Activated T-helper 2 cell treated with anti-CD3 and anti-CD28 coated beads, Interferon-gamma antibody, Interleukin-2, Interleukin-4, amounts not matched to agents 10 μg/mL and 5 μg/mL and 100 μg/mL, durations not matched to agents 14 hours and 24 hours and 36 hours (primary cell): ENCODE data around the gene RAPGEF5. TPM values are rescaled to one million over a fixed set of nuclear protein-coding genes. Genes with fewer than 3 reads are reported as not detected.
"Not testable (repeated sequence)": the region's sequence is repeated elsewhere in the genome, so short reads cannot be mapped to it uniquely, and the experiment has no call there.

Experiments used
- DNase-seq: peaks from one replicate; pipeline ENCODE4 v3.0.0; 2021; ENCODE audit warnings: low spot score
- H3K27ac Mint-ChIP-seq: one replicate; pipeline ENCODE4 v1.8.0; 2021; ENCODE audit warnings: mixed read lengths
- H3K27me3 Mint-ChIP-seq: one replicate; pipeline ENCODE4 v1.8.0; 2021; ENCODE audit warnings: low read depth, mixed read lengths
- H3K36me3 Mint-ChIP-seq: one replicate; pipeline ENCODE4 v1.8.0; 2021; ENCODE audit warnings: low read depth, mixed read lengths
- H3K4me1 Mint-ChIP-seq: one replicate; pipeline ENCODE4 v1.8.0; 2021; ENCODE audit warnings: low read depth, mixed read lengths
- H3K4me3 Mint-ChIP-seq: one replicate; pipeline ENCODE4 v1.8.0; 2021; ENCODE audit warnings: low read depth, mild to moderate bottlenecking, moderate library complexity, mixed read lengths
- H3K9me3 Mint-ChIP-seq: one replicate; pipeline ENCODE4 v1.8.0; 2021; ENCODE audit warnings: mixed read lengths
- intact Hi-C: fragments of 100-400 bp; cut with micrococcal nuclease; formaldehyde crosslinking; loops from one replicate; pipeline ENCODE4 v1.15.1; 2023
- total RNA-seq: library from RNA; stranded (reverse); gene quantifications from 2 replicates; pipeline ENCODE4 v1.2.3, GENCODE V29; 2022

The RAPGEF5 gene
- total RNA-seq, 1 donor from 2014 or later = 0.82 TPM

DNA sequence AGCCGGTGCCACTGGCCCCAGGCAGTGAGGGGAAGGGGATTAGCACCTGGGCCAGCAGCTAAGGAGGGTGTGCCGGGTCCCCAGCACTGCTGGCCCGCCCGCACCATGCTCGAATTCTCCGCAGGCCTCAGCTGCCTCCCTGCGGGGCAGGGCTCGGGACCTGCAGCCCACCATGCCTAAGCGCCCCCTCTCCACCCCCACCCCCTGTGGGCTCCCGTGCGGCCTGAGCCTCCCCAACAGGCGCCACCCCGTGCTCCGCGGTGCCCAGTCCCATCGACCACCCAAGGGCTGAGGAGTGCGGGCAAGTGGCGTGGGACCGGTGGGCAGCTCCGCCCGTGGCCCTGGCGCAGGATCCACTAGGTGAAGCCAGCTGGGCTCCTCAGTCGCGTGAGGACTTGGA lies 266.4 kb downstream of the RAPGEF5 start:
- intact Hi-C loops = no loop called here
- Mint-ChIP-seq H3K9me3 (no peaks in the 10 kb centered on the region), H3K27me3 (peaks cover 8% of the 10 kb centered on the region), H3K4me3 (no peak overlapping the region), H3K27ac (no peak overlapping the region), H3K4me1 (no peaks in the 10 kb centered on the region), H3K36me3 (no peaks in the 10 kb centered on the region)
- no peak for DNase-seq

DNA sequence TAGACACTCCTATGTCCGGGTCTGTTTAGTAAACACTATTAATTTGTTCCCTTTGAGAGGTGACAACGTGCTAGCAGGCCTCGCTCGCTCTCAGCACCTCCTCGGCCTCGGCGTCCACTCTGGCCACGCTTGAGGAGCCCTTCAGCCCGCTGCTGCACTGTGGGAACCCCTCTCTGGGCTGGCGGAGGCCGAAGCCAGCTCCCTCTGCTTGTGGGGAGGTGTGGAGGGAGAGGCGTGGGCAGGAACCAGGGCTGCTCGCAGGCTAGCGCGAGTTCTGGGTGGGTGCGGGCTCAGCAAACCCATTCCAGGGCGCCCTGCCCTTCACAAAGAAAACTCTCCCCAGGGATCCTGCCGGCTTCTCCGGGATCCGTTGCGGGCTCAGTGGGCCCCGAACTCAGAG lies 266.8 kb downstream of the RAPGEF5 start:
- H3K36me3 Mint-ChIP-seq = no peaks in the 10 kb centered on the region
- H3K4me3 Mint-ChIP-seq = no peak overlapping the region
- no peaks in the 10 kb centered on the region for H3K4me1 Mint-ChIP-seq
- no peak for DNase-seq
- no peaks in the 10 kb centered on the region for H3K9me3 Mint-ChIP-seq
- intact Hi-C loops = no loop called here
- H3K27ac Mint-ChIP-seq = no peak overlapping the region
- H3K27me3 Mint-ChIP-seq = peaks cover 11% of the 10 kb centered on the region

DNA sequence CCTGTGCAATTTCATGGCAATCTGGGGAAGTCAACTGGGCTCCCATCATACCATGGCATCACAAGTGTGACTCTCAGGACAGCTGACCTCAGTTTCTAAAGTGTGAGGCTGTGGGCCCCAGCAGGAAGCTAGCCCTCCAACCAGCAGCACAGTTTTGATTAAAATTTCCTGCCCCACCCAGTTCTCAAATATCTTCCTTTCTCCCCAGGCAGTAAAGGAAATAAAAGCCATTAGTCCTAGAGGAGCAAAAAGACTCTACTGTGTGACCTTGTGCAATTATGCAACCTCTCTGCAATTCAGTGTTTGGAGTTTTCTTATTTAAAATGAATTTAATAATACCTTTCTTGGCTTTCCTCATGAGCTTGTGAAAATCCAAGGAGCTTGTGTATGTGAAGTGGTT lies 268.1 kb downstream of the RAPGEF5 start:
- intact Hi-C loops = no loop called here
- no peaks in the 10 kb centered on the region for H3K36me3 Mint-ChIP-seq
- peaks cover under 1% of the 10 kb centered on the region for H3K4me1 Mint-ChIP-seq
- no peak overlapping the region for H3K27ac Mint-ChIP-seq
- no peaks in the 10 kb centered on the region for H3K9me3 Mint-ChIP-seq
- DNase-seq = no peak
- peaks cover 19% of the 10 kb centered on the region for H3K27me3 Mint-ChIP-seq
- no peak overlapping the region for H3K4me3 Mint-ChIP-seq

DNA sequence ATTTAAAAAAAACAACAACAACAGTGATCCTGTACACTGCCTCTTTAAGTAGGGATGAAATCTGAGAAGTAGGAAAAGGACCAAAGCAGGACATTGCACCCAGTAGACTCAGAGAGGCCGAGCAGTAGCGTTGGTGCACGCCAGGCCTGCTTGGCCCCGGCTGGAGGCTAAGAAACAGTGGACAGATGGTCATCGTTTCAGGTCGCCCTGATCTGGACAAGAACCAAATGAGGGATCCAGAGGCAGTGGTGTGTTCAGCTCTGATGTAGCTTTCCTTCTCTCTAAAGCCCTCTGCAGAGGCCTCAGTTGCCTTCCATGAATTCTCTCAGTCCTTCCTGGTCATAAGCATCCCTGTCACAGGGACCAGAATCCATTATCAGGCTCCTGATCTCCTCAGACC lies 269.1 kb downstream of the RAPGEF5 start:
- peaks cover 24% of the 10 kb centered on the region for H3K27me3 Mint-ChIP-seq
- H3K27ac Mint-ChIP-seq = no peak overlapping the region
- H3K36me3 Mint-ChIP-seq = no peaks in the 10 kb centered on the region
- no peaks in the 10 kb centered on the region for H3K9me3 Mint-ChIP-seq
- intact Hi-C loops = no loop called here
- no peak for DNase-seq
- peaks cover 4% of the 10 kb centered on the region for H3K4me1 Mint-ChIP-seq
- no peak overlapping the region for H3K4me3 Mint-ChIP-seq

DNA sequence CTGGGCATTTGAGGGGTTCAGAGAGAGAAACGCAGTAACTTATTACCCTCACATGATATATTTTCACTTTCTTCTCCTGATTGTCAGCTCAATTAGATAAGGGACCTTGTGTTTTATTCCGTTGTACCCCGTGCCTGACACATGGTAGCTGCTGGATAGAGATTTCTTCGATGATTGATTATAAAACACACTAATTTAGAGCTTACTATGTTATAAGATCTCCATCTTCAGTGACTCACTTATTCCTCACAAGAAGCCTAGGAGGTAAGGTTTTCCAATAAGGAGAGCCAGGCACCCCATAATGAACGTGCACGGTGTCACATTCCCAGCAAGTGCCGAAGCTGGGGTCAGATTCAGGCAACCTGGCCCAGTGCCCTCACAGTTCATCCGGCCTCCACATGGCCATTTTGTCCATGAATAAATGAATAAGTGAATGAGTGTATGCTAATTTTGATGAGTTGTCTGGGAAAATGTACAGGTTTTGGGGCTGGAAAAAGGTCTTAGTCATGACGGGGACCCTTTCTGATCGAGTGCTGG lies 273.2 kb downstream of the RAPGEF5 start:
- peaks cover 11% of the 10 kb centered on the region for H3K4me1 Mint-ChIP-seq
- H3K36me3 Mint-ChIP-seq = no peaks in the 10 kb centered on the region
- H3K27ac Mint-ChIP-seq = no peak overlapping the region
- DNase-seq = no peak
- peaks cover 50% of the 10 kb centered on the region for H3K27me3 Mint-ChIP-seq
- H3K9me3 Mint-ChIP-seq = no peaks in the 10 kb centered on the region
- intact Hi-C loops = loop anchor here (2.0 kb wide), 1 partner anchor 145 kb away; no protein-coding TSS in a partner anchor
- peak overlapping the region; percentile 71 for H3K4me3 Mint-ChIP-seq

DNA sequence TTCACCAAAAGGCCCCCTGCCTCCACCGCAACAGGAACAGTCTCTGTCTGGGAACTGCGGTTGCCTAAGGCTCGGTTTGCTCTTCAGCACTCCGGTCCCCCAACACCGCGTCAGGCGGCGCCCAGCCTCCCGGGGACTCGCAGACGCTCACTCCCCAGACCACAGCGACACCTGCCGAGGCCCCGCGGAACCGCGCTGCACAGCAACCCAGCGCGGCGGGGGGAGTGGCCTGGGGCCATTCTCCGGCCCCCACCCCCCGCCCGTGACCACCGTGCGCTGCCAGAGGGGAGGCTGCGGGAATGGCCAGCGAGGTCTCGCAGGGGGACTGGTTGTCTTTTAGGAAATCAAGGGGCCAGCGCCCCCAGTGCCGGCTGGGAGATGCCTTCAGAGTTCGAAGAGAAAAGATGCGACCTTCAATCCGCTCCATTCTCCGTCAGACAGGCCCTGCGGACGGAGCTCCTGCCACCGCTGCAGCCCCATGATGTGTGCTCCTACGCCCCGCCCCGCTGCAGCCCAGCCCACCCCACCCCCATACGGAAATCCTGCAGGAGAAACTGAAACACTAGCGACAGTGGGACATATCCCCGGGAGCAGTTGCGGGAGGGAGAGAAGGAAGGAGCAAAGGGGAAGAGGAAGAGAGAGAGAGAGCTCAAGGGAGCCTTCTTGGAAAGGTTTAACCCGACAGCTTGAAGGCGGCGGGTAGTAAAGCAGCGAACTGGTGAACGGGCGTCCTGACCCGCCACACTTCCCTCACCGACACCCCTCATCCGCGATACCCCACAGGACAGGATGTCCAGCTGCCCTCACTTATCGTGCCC lies 273.9 kb downstream of the RAPGEF5 start:
- Mint-ChIP-seq H3K36me3 (no peaks in the 10 kb centered on the region), H3K27me3 (peaks cover 52% of the 10 kb centered on the region), H3K9me3 (no peaks in the 10 kb centered on the region), H3K4me1 (peaks cover 11% of the 10 kb centered on the region), H3K4me3 (peak overlapping the region; percentile 71), H3K27ac (no peak overlapping the region)
- DNase-seq = peak; percentile 69
- intact Hi-C loops = loop anchor here (2.0 kb wide), 1 partner anchor 144 kb away; no protein-coding TSS in a partner anchor

DNA sequence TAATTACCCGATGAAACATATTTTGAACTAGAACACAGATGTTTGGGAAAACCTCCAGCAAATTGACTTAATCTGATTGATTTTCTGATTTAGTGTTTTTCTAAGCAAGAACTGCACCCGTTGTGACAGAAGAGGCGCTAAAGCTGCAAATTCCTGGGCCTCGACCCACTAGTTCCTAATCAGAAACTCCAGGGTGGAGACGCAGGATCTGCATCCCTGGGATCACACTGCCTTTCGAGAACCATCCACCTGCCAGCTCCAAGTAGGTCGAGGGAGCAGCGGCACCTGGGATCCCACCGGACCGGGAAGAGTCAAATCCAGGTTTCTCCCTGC lies 274.4 kb downstream of the RAPGEF5 start:
- peaks cover 11% of the 10 kb centered on the region for H3K4me1 Mint-ChIP-seq
- intact Hi-C loops = loop anchor here (2.0 kb wide), 1 partner anchor 144 kb away; no protein-coding TSS in a partner anchor
- DNase-seq = no peak
- no peaks in the 10 kb centered on the region for H3K9me3 Mint-ChIP-seq
- H3K27ac Mint-ChIP-seq = no peak overlapping the region
- peaks cover 55% of the 10 kb centered on the region for H3K27me3 Mint-ChIP-seq
- H3K36me3 Mint-ChIP-seq = no peaks in the 10 kb centered on the region
- peak overlapping the region; percentile 71 for H3K4me3 Mint-ChIP-seq

DNA sequence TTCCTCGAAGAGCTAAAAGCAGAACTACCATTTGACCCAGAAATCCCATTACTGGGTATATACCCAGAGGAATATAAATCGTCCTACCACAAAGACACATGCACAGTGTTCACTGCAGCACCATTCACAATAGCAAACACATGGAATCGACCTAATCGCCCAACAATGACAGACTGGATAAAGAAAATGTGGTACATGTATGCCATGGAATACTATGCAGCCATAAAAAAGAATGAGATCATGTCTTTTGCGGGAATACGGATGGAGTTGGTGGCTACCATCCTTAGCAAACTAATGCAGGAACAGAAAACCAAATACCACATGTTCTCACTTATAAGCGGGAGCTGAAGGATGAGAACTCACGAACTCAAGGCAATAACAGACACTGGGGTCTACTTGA lies 276.7 kb downstream of the RAPGEF5 start:
- H3K9me3 Mint-ChIP-seq, intact Hi-C loops, DNase-seq, H3K4me3 Mint-ChIP-seq, H3K27ac Mint-ChIP-seq, H3K36me3 Mint-ChIP-seq: not testable (repeated sequence)
- Mint-ChIP-seq H3K27me3 (peaks cover 57% of the 10 kb centered on the region), H3K4me1 (peaks cover 11% of the 10 kb centered on the region)

DNA sequence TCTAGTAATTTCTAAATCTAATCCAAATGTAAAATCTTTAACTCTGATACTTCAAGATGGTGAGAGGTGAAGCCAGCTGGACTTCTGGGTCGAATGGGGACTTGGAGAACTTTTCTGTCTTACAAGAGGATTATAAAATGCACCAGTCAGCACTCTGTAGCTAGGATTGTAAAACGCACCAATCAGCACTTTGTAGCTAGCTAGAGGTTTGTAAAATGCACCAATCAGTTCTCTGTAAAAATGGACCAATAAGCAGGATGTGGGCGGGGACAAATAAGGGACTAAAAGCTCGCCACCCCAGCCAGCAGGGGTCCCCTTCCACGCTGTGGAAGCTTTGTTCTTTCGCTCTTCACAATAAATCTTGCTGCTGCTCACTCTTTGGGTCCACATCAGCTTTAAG lies 278.1 kb downstream of the RAPGEF5 start:
- H3K27me3 Mint-ChIP-seq = peaks cover 49% of the 10 kb centered on the region
- peaks cover 11% of the 10 kb centered on the region for H3K4me1 Mint-ChIP-seq
- H3K27ac Mint-ChIP-seq, H3K36me3 Mint-ChIP-seq, intact Hi-C loops, DNase-seq, H3K9me3 Mint-ChIP-seq, H3K4me3 Mint-ChIP-seq: not testable (repeated sequence)

DNA sequence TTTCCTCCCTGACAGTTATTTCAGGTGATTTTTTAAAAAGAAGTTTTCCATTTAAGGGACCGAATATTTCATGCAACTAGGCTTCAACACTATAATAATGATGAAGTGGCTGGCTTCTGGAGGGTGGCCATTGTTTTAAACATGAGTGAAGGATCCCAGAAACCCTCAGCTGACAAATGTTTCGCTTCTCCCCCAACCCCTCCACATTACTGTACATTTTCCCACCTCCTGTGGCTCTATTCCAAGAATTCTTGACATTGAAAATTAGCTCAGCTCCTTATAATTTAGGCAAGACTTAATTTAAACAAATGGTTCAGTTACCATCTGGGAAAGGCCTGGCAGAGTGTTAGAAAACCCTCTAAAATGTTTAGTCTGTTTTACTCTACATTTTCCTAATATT lies 281.4 kb downstream of the RAPGEF5 start:
- Mint-ChIP-seq H3K9me3 (no peaks in the 10 kb centered on the region), H3K4me1 (no peaks in the 10 kb centered on the region), H3K36me3 (no peaks in the 10 kb centered on the region), H3K27me3 (peaks cover 20% of the 10 kb centered on the region), H3K27ac (no peak overlapping the region), H3K4me3 (no peak overlapping the region)
- intact Hi-C loops = no loop called here
- no peak for DNase-seq

DNA sequence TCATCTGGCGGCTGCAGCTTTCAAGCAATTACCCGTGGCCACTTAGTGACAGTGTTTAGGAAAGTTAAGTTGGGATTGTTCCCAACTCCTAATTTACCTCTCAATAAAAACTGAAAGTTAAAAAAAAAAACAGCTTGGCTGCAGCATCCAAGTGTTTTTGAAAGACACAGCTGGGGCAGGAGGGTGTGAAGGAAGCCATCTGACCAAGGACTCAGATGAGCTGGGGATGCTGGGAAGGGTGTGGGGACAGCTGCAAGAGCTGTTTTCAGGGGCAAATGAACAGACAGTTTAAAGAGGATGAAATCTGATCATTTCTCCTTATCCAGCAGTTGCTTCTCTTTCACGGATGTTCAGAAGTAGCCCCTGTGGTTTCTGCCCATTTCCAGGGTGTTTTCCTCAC lies 282.1 kb downstream of the RAPGEF5 start:
- no peak for DNase-seq
- intact Hi-C loops = no loop called here
- H3K27ac Mint-ChIP-seq = no peak overlapping the region

More for the DNA sequence above, 282.1 kb downstream of the RAPGEF5 start:
- Mint-ChIP-seq H3K4me1 (no peaks in the 10 kb centered on the region), H3K36me3 (no peaks in the 10 kb centered on the region), H3K9me3 (no peaks in the 10 kb centered on the region), H3K27me3 (peaks cover 15% of the 10 kb centered on the region), H3K4me3 (no peak overlapping the region)
